ENCODE data around the gene NIF3L1.

Gene NIF3L1

DNA sequence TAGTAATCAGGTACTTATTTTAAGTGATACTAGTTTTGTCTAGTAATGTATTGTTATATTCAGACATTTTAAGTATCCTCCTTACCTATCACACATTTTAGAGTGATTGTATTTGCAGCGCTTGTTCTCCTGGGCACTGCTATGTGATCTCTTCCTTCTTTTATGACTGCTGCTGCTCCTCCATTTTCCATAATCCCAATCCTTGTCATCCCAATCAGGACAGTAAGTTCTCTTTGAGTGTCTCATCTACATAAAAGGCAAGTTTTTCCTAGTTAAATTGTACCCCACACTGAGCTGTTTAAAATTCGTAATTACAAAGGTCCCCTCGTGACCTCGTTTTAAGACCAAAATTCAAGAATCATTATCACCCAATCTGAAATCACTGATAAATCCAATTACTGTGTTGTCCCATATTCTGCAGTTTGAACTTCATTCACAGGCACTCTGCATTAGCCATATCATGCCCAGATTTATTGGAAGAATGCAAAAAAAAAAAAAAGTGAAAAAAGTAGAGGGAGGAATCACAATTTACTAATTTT, 27.5 kb upstream of the NIF3L1 start:
- TF ChIP-seq ZFP3 (CRISPR knock-in tag; IDR thresholded peaks at IDR 0.05), result no peak
- TF ChIP-seq, protein P1, sequence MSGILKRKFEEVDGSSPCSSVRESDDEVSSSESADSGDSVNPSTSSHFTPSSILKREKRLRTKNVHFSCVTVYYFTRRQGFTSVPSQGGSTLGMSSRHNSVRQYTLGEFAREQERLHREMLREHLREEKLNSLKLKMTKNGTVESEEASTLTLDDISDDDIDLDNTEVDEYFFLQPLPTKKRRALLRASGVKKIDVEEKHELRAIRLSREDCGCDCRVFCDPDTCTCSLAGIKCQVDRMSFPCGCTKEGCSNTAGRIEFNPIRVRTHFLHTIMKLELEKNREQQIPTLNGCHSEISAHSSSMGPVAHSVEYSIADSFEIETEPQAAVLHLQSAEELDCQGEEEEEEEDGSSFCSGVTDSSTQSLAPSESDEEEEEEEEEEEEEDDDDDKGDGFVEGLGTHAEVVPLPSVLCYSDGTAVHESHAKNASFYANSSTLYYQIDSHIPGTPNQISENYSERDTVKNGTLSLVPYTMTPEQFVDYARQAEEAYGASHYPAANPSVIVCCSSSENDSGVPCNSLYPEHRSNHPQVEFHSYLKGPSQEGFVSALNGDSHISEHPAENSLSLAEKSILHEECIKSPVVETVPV (CRISPR knock-in tag; IDR thresholded peaks at IDR 0.05), result no peak
- TF ChIP-seq SNAI2 (CRISPR knock-in tag; IDR thresholded peaks at IDR 0.05), result no peak
- no peak for TF ChIP-seq ZNF565 (CRISPR knock-in tag; conservative IDR thresholded peaks at IDR 0.05; ENCODE audit: low read depth)
- TF ChIP-seq BACH2 (CRISPR knock-in tag; IDR thresholded peaks at IDR 0.05; ENCODE audit: borderline replicate concordance), result no peak
- no peak for TF ChIP-seq TOX (CRISPR knock-in tag; IDR thresholded peaks at IDR 0.05; ENCODE audit: borderline replicate concordance)
- ATAC-seq, result no peak

DNA sequence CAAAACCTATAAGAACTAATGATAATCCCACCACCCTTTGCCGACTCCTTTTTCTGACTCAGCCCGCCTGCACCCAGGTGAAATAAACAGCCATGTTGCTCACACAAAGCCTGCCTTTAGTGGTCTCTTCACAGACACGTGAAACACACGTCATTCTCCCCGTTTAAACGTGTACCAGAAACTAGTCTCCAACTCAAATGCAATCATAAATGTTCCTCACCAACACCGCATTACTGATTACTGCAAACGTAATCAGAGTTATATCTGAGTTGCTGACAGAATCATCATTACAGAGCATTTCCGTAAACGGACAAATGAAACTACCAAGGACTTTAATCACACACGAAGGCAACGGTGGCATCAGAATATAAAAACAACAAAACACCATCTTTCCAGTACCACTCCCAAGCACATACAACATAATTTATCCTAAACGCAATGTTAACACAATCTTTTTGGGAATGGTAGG, 26.6 kb upstream of the NIF3L1 start:
- no peak for TF ChIP-seq ESRRG (CRISPR knock-in tag; IDR thresholded peaks at IDR 0.05)
- TF ChIP-seq ZNF565 (CRISPR knock-in tag; conservative IDR thresholded peaks at IDR 0.05; ENCODE audit: low read depth), result no peak
- no peak for TF ChIP-seq ZNF70 (CRISPR knock-in tag; IDR thresholded peaks at IDR 0.05)
- no peak for TF ChIP-seq PPARA (CRISPR knock-in tag; IDR thresholded peaks at IDR 0.05; ENCODE audit: borderline replicate concordance)
- no peak for TF ChIP-seq BACH2 (CRISPR knock-in tag; IDR thresholded peaks at IDR 0.05; ENCODE audit: borderline replicate concordance)
- TF ChIP-seq, protein P1 (CRISPR knock-in tag; IDR thresholded peaks at IDR 0.05), result no peak
- TF ChIP-seq, protein P2, sequence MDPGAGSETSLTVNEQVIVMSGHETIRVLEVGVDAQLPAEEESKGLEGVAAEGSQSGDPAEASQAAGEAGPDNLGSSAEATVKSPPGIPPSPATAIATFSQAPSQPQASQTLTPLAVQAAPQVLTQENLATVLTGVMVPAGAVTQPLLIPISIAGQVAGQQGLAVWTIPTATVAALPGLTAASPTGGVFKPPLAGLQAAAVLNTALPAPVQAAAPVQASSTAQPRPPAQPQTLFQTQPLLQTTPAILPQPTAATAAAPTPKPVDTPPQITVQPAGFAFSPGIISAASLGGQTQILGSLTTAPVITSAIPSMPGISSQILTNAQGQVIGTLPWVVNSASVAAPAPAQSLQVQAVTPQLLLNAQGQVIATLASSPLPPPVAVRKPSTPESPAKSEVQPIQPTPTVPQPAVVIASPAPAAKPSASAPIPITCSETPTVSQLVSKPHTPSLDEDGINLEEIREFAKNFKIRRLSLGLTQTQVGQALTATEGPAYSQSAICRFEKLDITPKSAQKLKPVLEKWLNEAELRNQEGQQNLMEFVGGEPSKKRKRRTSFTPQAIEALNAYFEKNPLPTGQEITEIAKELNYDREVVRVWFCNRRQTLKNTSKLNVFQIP (CRISPR knock-in tag; IDR thresholded peaks at IDR 0.05; ENCODE audit: borderline replicate concordance, low read depth), result no peak
- TF ChIP-seq, protein P3, sequence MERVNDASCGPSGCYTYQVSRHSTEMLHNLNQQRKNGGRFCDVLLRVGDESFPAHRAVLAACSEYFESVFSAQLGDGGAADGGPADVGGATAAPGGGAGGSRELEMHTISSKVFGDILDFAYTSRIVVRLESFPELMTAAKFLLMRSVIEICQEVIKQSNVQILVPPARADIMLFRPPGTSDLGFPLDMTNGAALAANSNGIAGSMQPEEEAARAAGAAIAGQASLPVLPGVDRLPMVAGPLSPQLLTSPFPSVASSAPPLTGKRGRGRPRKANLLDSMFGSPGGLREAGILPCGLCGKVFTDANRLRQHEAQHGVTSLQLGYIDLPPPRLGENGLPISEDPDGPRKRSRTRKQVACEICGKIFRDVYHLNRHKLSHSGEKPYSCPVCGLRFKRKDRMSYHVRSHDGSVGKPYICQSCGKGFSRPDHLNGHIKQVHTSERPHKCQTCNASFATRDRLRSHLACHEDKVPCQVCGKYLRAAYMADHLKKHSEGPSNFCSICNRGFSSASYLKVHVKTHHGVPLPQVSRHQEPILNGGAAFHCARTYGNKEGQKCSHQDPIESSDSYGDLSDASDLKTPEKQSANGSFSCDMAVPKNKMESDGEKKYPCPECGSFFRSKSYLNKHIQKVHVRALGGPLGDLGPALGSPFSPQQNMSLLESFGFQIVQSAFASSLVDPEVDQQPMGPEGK (CRISPR knock-in tag; IDR thresholded peaks at IDR 0.05; ENCODE audit: borderline replicate concordance), result no peak
- no peak for TF ChIP-seq ARNTL (CRISPR knock-in tag; IDR thresholded peaks at IDR 0.05; ENCODE audit: borderline replicate concordance, low read depth)
- no peak for TF ChIP-seq OSR1 (CRISPR knock-in tag; IDR thresholded peaks at IDR 0.05)
- no peak for TF ChIP-seq ISL1 (CRISPR knock-in tag; IDR thresholded peaks at IDR 0.05)
- TF ChIP-seq, protein P4, sequence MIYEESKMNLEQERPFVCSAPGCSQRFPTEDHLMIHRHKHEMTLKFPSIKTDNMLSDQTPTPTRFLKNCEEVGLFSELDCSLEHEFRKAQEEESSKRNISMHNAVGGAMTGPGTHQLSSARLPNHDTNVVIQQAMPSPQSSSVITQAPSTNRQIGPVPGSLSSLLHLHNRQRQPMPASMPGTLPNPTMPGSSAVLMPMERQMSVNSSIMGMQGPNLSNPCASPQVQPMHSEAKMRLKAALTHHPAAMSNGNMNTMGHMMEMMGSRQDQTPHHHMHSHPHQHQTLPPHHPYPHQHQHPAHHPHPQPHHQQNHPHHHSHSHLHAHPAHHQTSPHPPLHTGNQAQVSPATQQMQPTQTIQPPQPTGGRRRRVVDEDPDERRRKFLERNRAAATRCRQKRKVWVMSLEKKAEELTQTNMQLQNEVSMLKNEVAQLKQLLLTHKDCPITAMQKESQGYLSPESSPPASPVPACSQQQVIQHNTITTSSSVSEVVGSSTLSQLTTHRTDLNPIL (CRISPR knock-in tag; IDR thresholded peaks at IDR 0.05; ENCODE audit: low read depth), result no peak
- no peak for TF ChIP-seq CSDC2 (CRISPR knock-in tag; IDR thresholded peaks at IDR 0.05)
- TF ChIP-seq ZFP30 (CRISPR knock-in tag; IDR thresholded peaks at IDR 0.05), result no peak
- no peak for TF ChIP-seq ZNF8 (CRISPR knock-in tag; IDR thresholded peaks at IDR 0.05)
- no peak for TF ChIP-seq ZC3H10 (CRISPR knock-in tag; IDR thresholded peaks at IDR 0.05)
- TF ChIP-seq RARB (CRISPR knock-in tag; IDR thresholded peaks at IDR 0.05), result no peak
- no peak for TF ChIP-seq GLIS3 (CRISPR knock-in tag; IDR thresholded peaks at IDR 0.05)
- TF ChIP-seq, protein P5, sequence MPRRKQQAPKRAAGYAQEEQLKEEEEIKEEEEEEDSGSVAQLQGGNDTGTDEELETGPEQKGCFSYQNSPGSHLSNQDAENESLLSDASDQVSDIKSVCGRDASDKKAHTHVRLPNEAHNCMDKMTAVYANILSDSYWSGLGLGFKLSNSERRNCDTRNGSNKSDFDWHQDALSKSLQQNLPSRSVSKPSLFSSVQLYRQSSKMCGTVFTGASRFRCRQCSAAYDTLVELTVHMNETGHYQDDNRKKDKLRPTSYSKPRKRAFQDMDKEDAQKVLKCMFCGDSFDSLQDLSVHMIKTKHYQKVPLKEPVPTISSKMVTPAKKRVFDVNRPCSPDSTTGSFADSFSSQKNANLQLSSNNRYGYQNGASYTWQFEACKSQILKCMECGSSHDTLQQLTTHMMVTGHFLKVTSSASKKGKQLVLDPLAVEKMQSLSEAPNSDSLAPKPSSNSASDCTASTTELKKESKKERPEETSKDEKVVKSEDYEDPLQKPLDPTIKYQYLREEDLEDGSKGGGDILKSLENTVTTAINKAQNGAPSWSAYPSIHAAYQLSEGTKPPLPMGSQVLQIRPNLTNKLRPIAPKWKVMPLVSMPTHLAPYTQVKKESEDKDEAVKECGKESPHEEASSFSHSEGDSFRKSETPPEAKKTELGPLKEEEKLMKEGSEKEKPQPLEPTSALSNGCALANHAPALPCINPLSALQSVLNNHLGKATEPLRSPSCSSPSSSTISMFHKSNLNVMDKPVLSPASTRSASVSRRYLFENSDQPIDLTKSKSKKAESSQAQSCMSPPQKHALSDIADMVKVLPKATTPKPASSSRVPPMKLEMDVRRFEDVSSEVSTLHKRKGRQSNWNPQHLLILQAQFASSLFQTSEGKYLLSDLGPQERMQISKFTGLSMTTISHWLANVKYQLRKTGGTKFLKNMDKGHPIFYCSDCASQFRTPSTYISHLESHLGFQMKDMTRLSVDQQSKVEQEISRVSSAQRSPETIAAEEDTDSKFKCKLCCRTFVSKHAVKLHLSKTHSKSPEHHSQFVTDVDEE (CRISPR knock-in tag; IDR thresholded peaks at IDR 0.05), result no peak
- TF ChIP-seq ZFP3 (CRISPR knock-in tag; IDR thresholded peaks at IDR 0.05), result no peak
- peak; percentile 12; the same call in 2 of the 3 replicates for ATAC-seq

Data from SK-N-SH treated with all-trans-retinoic acid at 6 μM for 48 hours (cell line).